Testis (tissue), 2 donors: ENCODE measurements around the gene SSBP3.

Experiments used
- CTCF ChIP-seq, 3 experiments: fragments of 450-650 bp in 2 of 3; fragments of 200-600 bp in 1 of 3; sonication (generic) in 1 of 3; IDR thresholded peaks; one replicate each; pipeline ENCODE4 v1.5.1; 2016 to 2019; ENCODE audit warnings: antibody characterized with exemption in 3 of 3, mild to moderate bottlenecking in 2 of 3, moderate library complexity in 1 of 3
- POLR2A ChIP-seq: fragments of 450-650 bp; IDR thresholded peaks from one replicate; pipeline ENCODE4 v1.6.1; 2017; ENCODE audit warnings: antibody characterized with exemption, mild to moderate bottlenecking, moderate library complexity

- TF ChIP-seq CTCF (IDR thresholded peaks at IDR 0.05) (no peak), POLR2A (no peak)
Observed at GRCh38 chr1:54375298-54375697, 30.9 kb downstream of the SSBP3 start.
